Body of pancreas (tissue), 4 donors: ENCODE results near the gene MED15. TPM values are rescaled to one million over a fixed set of nuclear protein-coding genes. Genes with fewer than 3 reads are reported as not detected.

Experiments
- ATAC-seq: fragments of 150-250 bp; one replicate; pipeline ENCODE4 v1.9.1; 2016
- DNase-seq, 4 donors: peaks; one replicate each; pipeline ENCODE4 v3.0.0-alpha.2; 2019
- H3K27ac ChIP-seq, 4 donors: fragments of 200-600 bp; sonication (generic); 1 replicate in 3 of 4; 2 replicates in 1 of 4; pipeline versions ENCODE4 v1.5.1 to v1.6.1; 2016 to 2019; ENCODE audit warnings: mild to moderate bottlenecking in 1 of 4, mixed read lengths in 1 of 4, moderate library complexity in 1 of 4
- H3K27me3 ChIP-seq, 2 donors: fragments of 200-600 bp; sonication (generic); one replicate each; pipeline ENCODE4 v1.6.0; 2016; ENCODE audit warnings: mild to moderate bottlenecking in 1 of 2
- H3K36me3 ChIP-seq, 2 donors: fragments of 200-600 bp; sonication (generic); replicated peaks in 1 of 2; 2 replicates each; pipeline ENCODE4 v1.5.1; 2016; ENCODE audit warnings: low read depth in 2 of 2; ENCODE audit not compliant: insufficient read depth in 1 of 2
- H3K4me1 ChIP-seq: fragments of 200-600 bp; sonication (generic); one replicate; pipeline ENCODE4 v1.6.0; 2016
- H3K4me3 ChIP-seq, 2 donors: fragments of 200-600 bp; sonication (generic); 1 replicate in 1 of 2; 2 replicates in 1 of 2; pipeline ENCODE4 v1.5.1; 2016 to 2019
- H3K9me3 ChIP-seq, 3 donors: fragments of 200-600 bp; sonication (generic); 1 replicate in 2 of 3; 2 replicates in 1 of 3; pipeline ENCODE4 v1.5.1; 2016
- CTCF ChIP-seq, 7 experiments: fragments of 450-650 bp in 4 of 7; fragments of 200-600 bp in 3 of 7; sonication (generic) in 3 of 7; IDR thresholded peaks; one replicate each; pipeline ENCODE4 v1.5.1; 2016 to 2019; ENCODE audit warnings: antibody characterized with exemption in 7 of 7
- POLR2A ChIP-seq, 3 donors: fragments of 450-650 bp; IDR thresholded peaks; one replicate each; pipeline ENCODE4 v1.6.1; 2016; ENCODE audit warnings: antibody characterized with exemption in 3 of 3, mild to moderate bottlenecking in 2 of 3
- WGBS, 2 donors: methylation state at CpG; one replicate each; pipeline ENCODE4 v1.1.5; 2017; 5-methylcytosine and 5-hydroxymethylcytosine counted together
- intact Hi-C: fragments of 100-400 bp; cut with DNase I; formaldehyde crosslinking; loops from one replicate; pipeline ENCODE4 v1.15.1; 2023
- total RNA-seq, 2 donors: library from RNA; depleted of rRNA; stranded (reverse); fragments of >200 nt; gene quantifications; one replicate each; pipeline ENCODE4 v1.1.0, GENCODE V29; 2016

The MED15 gene
- total RNA-seq, 2 donors from 2014 or later: 31.6 to 36.9 TPM

GRCh38 chr22:20582171-20582511 is 74.7 kb downstream of the MED15 start:
- DNase-seq (no peak), ATAC-seq (no peak)
- H3K27ac ChIP-seq: no peak overlapping the region
- no peak overlapping the region for H3K4me3 ChIP-seq
- WGBS, 2 donors: 94% methylated on average over 5 of the region's 5 CpGs; no CpG with 5 or more reads in 1 of the 2 donors
- no peaks in the 10 kb centered on the region for H3K9me3 ChIP-seq
- intact Hi-C loops: no loop called here
- H3K36me3 ChIP-seq: peaks cover 19 to 30% of the 10 kb centered on the region in 2 donors
- H3K27me3 ChIP-seq: no peaks in the 10 kb centered on the region
- H3K4me1 ChIP-seq: no peaks in the 10 kb centered on the region
- no peak for TF ChIP-seq POLR2A (IDR thresholded peaks at IDR 0.05)
- TF ChIP-seq CTCF (IDR thresholded peaks at IDR 0.05): no peak

GRCh38 chr22:20582520-20583361 is 75.3 kb downstream of the MED15 start:
- Histone ChIP-seq H3K27me3 (no peaks in the 10 kb centered on the region), H3K4me3 (no peak overlapping the region), H3K9me3 (no peaks in the 10 kb centered on the region), H3K4me1 (no peaks in the 10 kb centered on the region), H3K36me3 (peaks cover 19 to 32% of the 10 kb centered on the region in 2 donors), H3K27ac (no peak overlapping the region)
- no peak for DNase-seq
- TF ChIP-seq POLR2A (IDR thresholded peaks at IDR 0.05): no peak
- TF ChIP-seq CTCF (IDR thresholded peaks at IDR 0.05): no peak
- WGBS, 2 donors: 94 to 96% methylated on average over 15 to 21 of the region's 33 CpGs
- ATAC-seq: no peak
- intact Hi-C loops: no loop called here

- peaks cover 19 to 32% of the 10 kb centered on the region in 2 donors for H3K36me3 ChIP-seq
- no peak overlapping the region for H3K4me3 ChIP-seq
- ATAC-seq (no peak), DNase-seq (peak in 1 of 4 donors; percentile 11)
- H3K27me3 ChIP-seq: no peaks in the 10 kb centered on the region
- no peak overlapping the region for H3K27ac ChIP-seq
- intact Hi-C loops: no loop called here
- H3K4me1 ChIP-seq: no peaks in the 10 kb centered on the region
- WGBS, 2 donors: 88 to 90% methylated on average over 4 of the region's 4 CpGs
- no peak for TF ChIP-seq CTCF (IDR thresholded peaks at IDR 0.05)
- TF ChIP-seq POLR2A (IDR thresholded peaks at IDR 0.05): no peak
- no peaks in the 10 kb centered on the region for H3K9me3 ChIP-seq
These were observed 76.1 kb downstream of the MED15 start for GRCh38 chr22:20583471-20583922.

GRCh38 chr22:20584029-20584871 is 76.8 kb downstream of the MED15 start:
- H3K36me3 ChIP-seq: peaks cover 19 to 30% of the 10 kb centered on the region in 2 donors
- H3K9me3 ChIP-seq: no peaks in the 10 kb centered on the region
- H3K4me1 ChIP-seq: no peaks in the 10 kb centered on the region
- ATAC-seq (no peak), DNase-seq (no peak)
- intact Hi-C loops: no loop called here
- H3K4me3 ChIP-seq: no peak overlapping the region
- H3K27me3 ChIP-seq: no peaks in the 10 kb centered on the region
- TF ChIP-seq CTCF (IDR thresholded peaks at IDR 0.05) (no peak), POLR2A (IDR thresholded peaks at IDR 0.05) (no peak)
- 76 to 100% methylated on average over 2 to 11 of the region's 12 CpGs for WGBS, 2 donors
- no peak overlapping the region for H3K27ac ChIP-seq
